ENCODE measurements around the gene SH3RF1. TPM values are rescaled to one million over a fixed set of nuclear protein-coding genes. Genes with fewer than 3 reads are reported as not detected.

SH3RF1 gene
- polyA plus RNA-seq, 2 donors, result 1.8 to 3.1 TPM

GRCh38 chr4:169080981-169081380 lies 189.8 kb downstream of the SH3RF1 start:
- H3K9me3 ChIP-seq (ENCODE audit: control insufficient read depth in 2 of 2, insufficient read depth in 1 of 2, low read depth in 1 of 2, low read length in 1 of 2), result no peaks in the 10 kb centered on the region
- H3K4me1 ChIP-seq (ENCODE audit: control insufficient read depth in 2 of 2, insufficient read depth in 2 of 2, low read length in 1 of 2), result peaks cover 0 to 3% of the 10 kb centered on the region in 2 donors
- no peak overlapping the region for H3K27ac ChIP-seq (ENCODE audit: low read depth in 2 of 2, low read length in 1 of 2)
- no peaks in the 10 kb centered on the region for H3K36me3 ChIP-seq (ENCODE audit: control insufficient read depth in 2 of 2, insufficient read depth in 2 of 2, low read length in 1 of 2)
- H3K27me3 ChIP-seq (ENCODE audit: control insufficient read depth in 1 of 2, insufficient read depth in 2 of 2, low read length in 2 of 2), result no peaks in the 10 kb centered on the region
- H3K4me3 ChIP-seq (ENCODE audit: low read depth in 1 of 2, low read length in 2 of 2), result no peak overlapping the region
- WGBS, 2 donors, result 14 to 18% methylated on average over 2 of the region's 2 CpGs

- H3K9me3 ChIP-seq (ENCODE audit: control insufficient read depth in 2 of 2, insufficient read depth in 1 of 2, low read depth in 1 of 2, low read length in 1 of 2), result no peaks in the 10 kb centered on the region
- H3K27ac ChIP-seq (ENCODE audit: low read depth in 2 of 2, low read length in 1 of 2), result peak overlapping the region in 1 of 2 donors; percentile 38
- H3K36me3 ChIP-seq (ENCODE audit: control insufficient read depth in 2 of 2, insufficient read depth in 2 of 2, low read length in 1 of 2), result no peaks in the 10 kb centered on the region
- H3K4me3 ChIP-seq (ENCODE audit: low read depth in 1 of 2, low read length in 2 of 2), result no peak overlapping the region
- H3K4me1 ChIP-seq (ENCODE audit: control insufficient read depth in 2 of 2, insufficient read depth in 2 of 2, low read length in 1 of 2), result peaks cover 0 to 3% of the 10 kb centered on the region in 2 donors
- 27 to 45% methylated on average over 19 of the region's 19 CpGs for WGBS, 2 donors
- H3K27me3 ChIP-seq (ENCODE audit: control insufficient read depth in 1 of 2, insufficient read depth in 2 of 2, low read length in 2 of 2), result no peaks in the 10 kb centered on the region
Measured at GRCh38 chr4:169079942-169080827, 190.6 kb downstream of the SH3RF1 start.

GRCh38 chr4:169074117-169074516 lies 196.6 kb downstream of the SH3RF1 start:
- WGBS, 2 donors, result 84 to 89% methylated on average over 7 of the region's 7 CpGs
- no peaks in the 10 kb centered on the region for H3K27me3 ChIP-seq (ENCODE audit: control insufficient read depth in 1 of 2, insufficient read depth in 2 of 2, low read length in 2 of 2)
- H3K36me3 ChIP-seq (ENCODE audit: control insufficient read depth in 2 of 2, insufficient read depth in 2 of 2, low read length in 1 of 2), result no peaks in the 10 kb centered on the region

GRCh38 chr4:169071747-169072146 lies 199.0 kb downstream of the SH3RF1 start:
- Histone ChIP-seq H3K4me3 (ENCODE audit: low read depth in 1 of 2, low read length in 2 of 2) (no peak overlapping the region), H3K27me3 (ENCODE audit: control insufficient read depth in 1 of 2, insufficient read depth in 2 of 2, low read length in 2 of 2) (no peaks in the 10 kb centered on the region), H3K27ac (ENCODE audit: low read depth in 2 of 2, low read length in 1 of 2) (no peak overlapping the region), H3K4me1 (ENCODE audit: control insufficient read depth in 2 of 2, insufficient read depth in 2 of 2, low read length in 1 of 2) (peaks cover 3 to 4% of the 10 kb centered on the region in 2 donors), H3K9me3 (ENCODE audit: control insufficient read depth in 2 of 2, insufficient read depth in 1 of 2, low read depth in 1 of 2, low read length in 1 of 2) (peaks cover 0 to 4% of the 10 kb centered on the region in 2 donors), H3K36me3 (ENCODE audit: control insufficient read depth in 2 of 2, insufficient read depth in 2 of 2, low read length in 1 of 2) (no peaks in the 10 kb centered on the region)
- WGBS, 2 donors, result 61 to 68% methylated on average over 7 of the region's 7 CpGs

More at GRCh38 chr4:169074117-169074516, 196.6 kb downstream of the SH3RF1 start:
- no peak overlapping the region for H3K27ac ChIP-seq (ENCODE audit: low read depth in 2 of 2, low read length in 1 of 2)
- H3K9me3 ChIP-seq (ENCODE audit: control insufficient read depth in 2 of 2, insufficient read depth in 1 of 2, low read depth in 1 of 2, low read length in 1 of 2), result peaks cover 0 to 4% of the 10 kb centered on the region in 2 donors
- H3K4me1 ChIP-seq (ENCODE audit: control insufficient read depth in 2 of 2, insufficient read depth in 2 of 2, low read length in 1 of 2), result no peaks in the 10 kb centered on the region
- no peak overlapping the region for H3K4me3 ChIP-seq (ENCODE audit: low read depth in 1 of 2, low read length in 2 of 2)

- H3K27me3 ChIP-seq (ENCODE audit: control insufficient read depth in 1 of 2, insufficient read depth in 2 of 2, low read length in 2 of 2), result no peaks in the 10 kb centered on the region
- H3K36me3 ChIP-seq (ENCODE audit: control insufficient read depth in 2 of 2, insufficient read depth in 2 of 2, low read length in 1 of 2), result no peaks in the 10 kb centered on the region
- WGBS, 2 donors, result 54 to 56% methylated on average over 5 of the region's 5 CpGs
- H3K4me3 ChIP-seq (ENCODE audit: low read depth in 1 of 2, low read length in 2 of 2), result no peak overlapping the region
- peak overlapping the region; percentile 32 to 59 for H3K27ac ChIP-seq (ENCODE audit: low read depth in 2 of 2, low read length in 1 of 2)
- peaks cover 0 to 4% of the 10 kb centered on the region in 2 donors for H3K9me3 ChIP-seq (ENCODE audit: control insufficient read depth in 2 of 2, insufficient read depth in 1 of 2, low read depth in 1 of 2, low read length in 1 of 2)
- peaks cover 3 to 4% of the 10 kb centered on the region in 2 donors for H3K4me1 ChIP-seq (ENCODE audit: control insufficient read depth in 2 of 2, insufficient read depth in 2 of 2, low read length in 1 of 2)
Measured at GRCh38 chr4:169070895-169071218, 199.9 kb downstream of the SH3RF1 start.

GRCh38 chr4:169070071-169070894 lies 200.5 kb downstream of the SH3RF1 start:
- 34 to 42% methylated on average over 16 of the region's 16 CpGs for WGBS, 2 donors
- Histone ChIP-seq H3K27ac (ENCODE audit: low read depth in 2 of 2, low read length in 1 of 2) (peak overlapping the region; percentile 86 to 87), H3K4me1 (ENCODE audit: control insufficient read depth in 2 of 2, insufficient read depth in 2 of 2, low read length in 1 of 2) (peaks cover 3 to 4% of the 10 kb centered on the region in 2 donors), H3K9me3 (ENCODE audit: control insufficient read depth in 2 of 2, insufficient read depth in 1 of 2, low read depth in 1 of 2, low read length in 1 of 2) (peaks cover 0 to 4% of the 10 kb centered on the region in 2 donors), H3K27me3 (ENCODE audit: control insufficient read depth in 1 of 2, insufficient read depth in 2 of 2, low read length in 2 of 2) (no peaks in the 10 kb centered on the region), H3K4me3 (ENCODE audit: low read depth in 1 of 2, low read length in 2 of 2) (no peak overlapping the region), H3K36me3 (ENCODE audit: control insufficient read depth in 2 of 2, insufficient read depth in 2 of 2, low read length in 1 of 2) (no peaks in the 10 kb centered on the region)

GRCh38 chr4:169068423-169068822 lies 202.3 kb downstream of the SH3RF1 start:
- no peaks in the 10 kb centered on the region for H3K27me3 ChIP-seq (ENCODE audit: control insufficient read depth in 1 of 2, insufficient read depth in 2 of 2, low read length in 2 of 2)
- peaks cover 0 to 4% of the 10 kb centered on the region in 2 donors for H3K9me3 ChIP-seq (ENCODE audit: control insufficient read depth in 2 of 2, insufficient read depth in 1 of 2, low read depth in 1 of 2, low read length in 1 of 2)
- no peaks in the 10 kb centered on the region for H3K36me3 ChIP-seq (ENCODE audit: control insufficient read depth in 2 of 2, insufficient read depth in 2 of 2, low read length in 1 of 2)
- no peak overlapping the region for H3K4me3 ChIP-seq (ENCODE audit: low read depth in 1 of 2, low read length in 2 of 2)
- WGBS, 2 donors, result 81 to 89% methylated on average over 8 of the region's 8 CpGs
- H3K4me1 ChIP-seq (ENCODE audit: control insufficient read depth in 2 of 2, insufficient read depth in 2 of 2, low read length in 1 of 2), result peaks cover 3 to 4% of the 10 kb centered on the region in 2 donors
- H3K27ac ChIP-seq (ENCODE audit: low read depth in 2 of 2, low read length in 1 of 2), result no peak overlapping the region

- 93 to 94% methylated on average over 5 of the region's 5 CpGs for WGBS, 2 donors
- H3K27me3 ChIP-seq (ENCODE audit: control insufficient read depth in 1 of 2, insufficient read depth in 2 of 2, low read length in 2 of 2), result no peaks in the 10 kb centered on the region
- H3K36me3 ChIP-seq (ENCODE audit: control insufficient read depth in 2 of 2, insufficient read depth in 2 of 2, low read length in 1 of 2), result no peaks in the 10 kb centered on the region
- peaks cover 0 to 4% of the 10 kb centered on the region in 2 donors for H3K9me3 ChIP-seq (ENCODE audit: control insufficient read depth in 2 of 2, insufficient read depth in 1 of 2, low read depth in 1 of 2, low read length in 1 of 2)
- no peak overlapping the region for H3K4me3 ChIP-seq (ENCODE audit: low read depth in 1 of 2, low read length in 2 of 2)
- H3K27ac ChIP-seq (ENCODE audit: low read depth in 2 of 2, low read length in 1 of 2), result no peak overlapping the region
- peaks cover 3 to 4% of the 10 kb centered on the region in 2 donors for H3K4me1 ChIP-seq (ENCODE audit: control insufficient read depth in 2 of 2, insufficient read depth in 2 of 2, low read length in 1 of 2)
Measured at GRCh38 chr4:169066934-169067333, 203.8 kb downstream of the SH3RF1 start.

- no peak overlapping the region for H3K27ac ChIP-seq (ENCODE audit: low read depth in 2 of 2, low read length in 1 of 2)
- H3K27me3 ChIP-seq (ENCODE audit: control insufficient read depth in 1 of 2, insufficient read depth in 2 of 2, low read length in 2 of 2), result no peaks in the 10 kb centered on the region
- no peaks in the 10 kb centered on the region for H3K9me3 ChIP-seq (ENCODE audit: control insufficient read depth in 2 of 2, insufficient read depth in 1 of 2, low read depth in 1 of 2, low read length in 1 of 2)
- no peak overlapping the region for H3K4me3 ChIP-seq (ENCODE audit: low read depth in 1 of 2, low read length in 2 of 2)
- no peaks in the 10 kb centered on the region for H3K36me3 ChIP-seq (ENCODE audit: control insufficient read depth in 2 of 2, insufficient read depth in 2 of 2, low read length in 1 of 2)
- WGBS, 2 donors, result 62 to 77% methylated on average over 2 of the region's 2 CpGs
- peaks cover 3 to 4% of the 10 kb centered on the region in 2 donors for H3K4me1 ChIP-seq (ENCODE audit: control insufficient read depth in 2 of 2, insufficient read depth in 2 of 2, low read length in 1 of 2)
Measured at GRCh38 chr4:169064296-169064695, 206.5 kb downstream of the SH3RF1 start.
